ENCODE results near the gene WNK2.

Gene WNK2

GRCh38 chr9:93177676-93178075 is 6.3 kb upstream of the WNK2 start:
- Histone ChIP-seq H3K27ac (ENCODE audit: low read depth, low read length) (no peak overlapping the region), H3K36me3 (ENCODE audit: low read length) (no peaks in the 10 kb centered on the region), H3K27me3 (ENCODE audit: low read length) (no peaks in the 10 kb centered on the region), H3K4me2 (ENCODE audit: low read depth, low read length, poor library complexity, severe bottlenecking) (no peak overlapping the region), H3F3A (ENCODE audit: insufficient read depth) (no peaks in the 10 kb centered on the region), H3K9me2 (replicated peaks; ENCODE audit: insufficient read depth, low read length) (no peaks in the 10 kb centered on the region), H2AFZ (ENCODE audit: low read depth, low read length, severe bottlenecking) (no peak overlapping the region), H3K79me2 (ENCODE audit: insufficient read depth, low read length) (no peaks in the 10 kb centered on the region), H3K4me3 (ENCODE audit: insufficient read depth, low read length, poor library complexity, severe bottlenecking) (no peak overlapping the region), H3K9ac (ENCODE audit: low read length) (no peak overlapping the region), H3K9me3 (ENCODE audit: insufficient read depth, low read length) (no peaks in the 10 kb centered on the region), H4K20me1 (ENCODE audit: low read depth, low read length) (no peaks in the 10 kb centered on the region)
- TF ChIP-seq EZH2phosphoT487 (conservative IDR thresholded peaks at IDR 0.05; ENCODE audit: low read length) (no peak), CTCF (IDR thresholded peaks at IDR 0.05; ENCODE audit: insufficient read depth, low read length, poor library complexity, severe bottlenecking) (no peak)

- H3K4me2 ChIP-seq (ENCODE audit: low read depth, low read length, poor library complexity, severe bottlenecking) = no peak overlapping the region
- H3F3A ChIP-seq (ENCODE audit: insufficient read depth) = no peaks in the 10 kb centered on the region
- H3K9me2 ChIP-seq (replicated peaks; ENCODE audit: insufficient read depth, low read length) = no peaks in the 10 kb centered on the region
- no peak overlapping the region for H3K4me3 ChIP-seq (ENCODE audit: insufficient read depth, low read length, poor library complexity, severe bottlenecking)
- no peaks in the 10 kb centered on the region for H3K9me3 ChIP-seq (ENCODE audit: insufficient read depth, low read length)
- TF ChIP-seq EZH2phosphoT487 (conservative IDR thresholded peaks at IDR 0.05; ENCODE audit: low read length) = no peak
- no peak for TF ChIP-seq CTCF (IDR thresholded peaks at IDR 0.05; ENCODE audit: insufficient read depth, low read length, poor library complexity, severe bottlenecking)
- no peaks in the 10 kb centered on the region for H3K36me3 ChIP-seq (ENCODE audit: low read length)
- no peak overlapping the region for H3K9ac ChIP-seq (ENCODE audit: low read length)
- no peaks in the 10 kb centered on the region for H3K27me3 ChIP-seq (ENCODE audit: low read length)
- H3K27ac ChIP-seq (ENCODE audit: low read depth, low read length) = no peak overlapping the region
- no peaks in the 10 kb centered on the region for H3K79me2 ChIP-seq (ENCODE audit: insufficient read depth, low read length)
- H4K20me1 ChIP-seq (ENCODE audit: low read depth, low read length) = no peaks in the 10 kb centered on the region
- no peak overlapping the region for H2AFZ ChIP-seq (ENCODE audit: low read depth, low read length, severe bottlenecking)
Observed at GRCh38 chr9:93178851-93179786, 4.8 kb upstream of the WNK2 start.

- no peak overlapping the region for H3K4me2 ChIP-seq (ENCODE audit: low read depth, low read length, poor library complexity, severe bottlenecking)
- no peaks in the 10 kb centered on the region for H3K36me3 ChIP-seq (ENCODE audit: low read length)
- no peak overlapping the region for H3K4me3 ChIP-seq (ENCODE audit: insufficient read depth, low read length, poor library complexity, severe bottlenecking)
- no peak overlapping the region for H3K27ac ChIP-seq (ENCODE audit: low read depth, low read length)
- H3K9ac ChIP-seq (ENCODE audit: low read length) = no peak overlapping the region
- no peaks in the 10 kb centered on the region for H3K27me3 ChIP-seq (ENCODE audit: low read length)
- H3K9me2 ChIP-seq (replicated peaks; ENCODE audit: insufficient read depth, low read length) = no peaks in the 10 kb centered on the region
- no peak overlapping the region for H2AFZ ChIP-seq (ENCODE audit: low read depth, low read length, severe bottlenecking)
- H3F3A ChIP-seq (ENCODE audit: insufficient read depth) = no peaks in the 10 kb centered on the region
- H3K79me2 ChIP-seq (ENCODE audit: insufficient read depth, low read length) = no peaks in the 10 kb centered on the region
- H3K9me3 ChIP-seq (ENCODE audit: insufficient read depth, low read length) = no peaks in the 10 kb centered on the region
- TF ChIP-seq CTCF (IDR thresholded peaks at IDR 0.05; ENCODE audit: insufficient read depth, low read length, poor library complexity, severe bottlenecking) = no peak
- TF ChIP-seq EZH2phosphoT487 (conservative IDR thresholded peaks at IDR 0.05; ENCODE audit: low read length) = no peak
- H4K20me1 ChIP-seq (ENCODE audit: low read depth, low read length) = no peaks in the 10 kb centered on the region
Observed at GRCh38 chr9:93180938-93181337, 3.0 kb upstream of the WNK2 start.
